H9 (cell line): Measurements from ENCODE around the gene FAHD1. TPM values are rescaled to one million over a fixed set of nuclear protein-coding genes. Genes with fewer than 3 reads are reported as not detected.

Experiments
- DNase-seq: peaks from one replicate; pipeline ENCODE4 v3.0.0-alpha.2; 2017
- H2AFZ ChIP-seq: one replicate; pipeline ENCODE4 v1.6.1; 2013; ENCODE audit warnings: mild to moderate bottlenecking, low read length, control low read depth, moderate library complexity
- H2AK5ac ChIP-seq: 2 replicates; pipeline ENCODE4 v1.6.1; 2013; ENCODE audit warnings: low read length, control low read depth, mixed read lengths; ENCODE audit not compliant: insufficient read length
- H2BK120ac ChIP-seq: one replicate; pipeline ENCODE4 v1.6.1; 2013; ENCODE audit warnings: low read depth, mild to moderate bottlenecking, low read length, control low read depth, inconsistent platforms; ENCODE audit not compliant: poor library complexity, severe bottlenecking
- H2BK12ac ChIP-seq: 2 replicates; pipeline ENCODE4 v1.6.1; 2013; ENCODE audit warnings: low read length, control low read depth, mixed read lengths, low read depth; ENCODE audit not compliant: insufficient read length
- H2BK15ac ChIP-seq: 2 replicates; pipeline ENCODE4 v1.6.1; 2013; ENCODE audit warnings: low read depth, low read length, control low read depth
- H2BK20ac ChIP-seq: one replicate; pipeline ENCODE4 v1.6.1; 2013; ENCODE audit warnings: low read depth, mild to moderate bottlenecking, low read length, control low read depth, inconsistent platforms; ENCODE audit not compliant: poor library complexity, severe bottlenecking
- H2BK5ac ChIP-seq: 2 replicates; pipeline ENCODE4 v1.6.1; 2013; ENCODE audit warnings: low read length, control low read depth, mixed read lengths; ENCODE audit not compliant: insufficient read length
- H3K14ac ChIP-seq: 2 replicates; pipeline ENCODE4 v1.6.1; 2013; ENCODE audit warnings: low read length, control low read depth; ENCODE audit not compliant: insufficient read depth
- H3K18ac ChIP-seq: 2 replicates; pipeline ENCODE4 v1.6.1; 2013; ENCODE audit warnings: low read depth, mild to moderate bottlenecking, mixed read lengths, low read length, control low read depth; ENCODE audit not compliant: insufficient read length
- H3K23ac ChIP-seq: 2 replicates; pipeline ENCODE4 v1.6.1; 2013; ENCODE audit warnings: low read length, control low read depth, mixed read lengths, low read depth; ENCODE audit not compliant: insufficient read length
- H3K23me2 ChIP-seq: 2 replicates; pipeline ENCODE4 v1.6.1; 2013; ENCODE audit warnings: low read depth, mild to moderate bottlenecking, mixed read lengths, low read length, control low read depth; ENCODE audit not compliant: insufficient read length, poor library complexity, severe bottlenecking
- H3K27ac ChIP-seq: 2 replicates; pipeline ENCODE4 v1.5.1; 2013; ENCODE audit warnings: low read length, control low read depth, mixed read lengths, low read depth; ENCODE audit not compliant: insufficient read length
- H3K27me3 ChIP-seq: 2 replicates; pipeline ENCODE4 v1.6.1; 2013; ENCODE audit warnings: low read length, control low read depth, inconsistent platforms; ENCODE audit not compliant: insufficient read depth
- H3K4ac ChIP-seq: 2 replicates; pipeline ENCODE4 v1.6.1; 2013; ENCODE audit warnings: low read depth, mild to moderate bottlenecking, control low read depth, inconsistent platforms, low read length, moderate library complexity
- H3K4me1 ChIP-seq: 2 replicates; pipeline ENCODE4 v1.6.1; 2013; ENCODE audit warnings: low read length, control low read depth, inconsistent platforms; ENCODE audit not compliant: insufficient read depth
- H3K4me2 ChIP-seq: 2 replicates; pipeline ENCODE4 v1.6.1; 2013; ENCODE audit warnings: low read length, control low read depth, mixed read lengths; ENCODE audit not compliant: insufficient read length, insufficient read depth
- H3K56ac ChIP-seq: 2 replicates; pipeline ENCODE4 v1.6.1; 2013; ENCODE audit warnings: low read depth, mild to moderate bottlenecking, mixed read lengths, low read length, control low read depth; ENCODE audit not compliant: insufficient read length
- H3K79me1 ChIP-seq: 2 replicates; pipeline ENCODE4 v1.6.1; 2013; ENCODE audit warnings: low read depth, mild to moderate bottlenecking, moderate library complexity, low read length, control low read depth, inconsistent platforms; ENCODE audit not compliant: insufficient read depth, poor library complexity, severe bottlenecking
- H3K79me2 ChIP-seq: 2 replicates; pipeline ENCODE4 v1.6.1; 2013; ENCODE audit warnings: low read length, control low read depth, inconsistent platforms; ENCODE audit not compliant: insufficient read depth
- H3K9ac ChIP-seq: 2 replicates; pipeline ENCODE4 v1.6.1; 2013; ENCODE audit warnings: low read length, control low read depth, mixed read lengths; ENCODE audit not compliant: insufficient read length; ENCODE audit errors: extremely low read depth
- H3K9me3 ChIP-seq: one replicate; pipeline ENCODE4 v1.6.1; 2013; ENCODE audit warnings: low read depth, low read length, inconsistent platforms; ENCODE audit not compliant: control insufficient read depth
- H3T11ph ChIP-seq: one replicate; pipeline ENCODE4 v1.6.1; 2013; ENCODE audit warnings: mild to moderate bottlenecking, low read length, control low read depth, inconsistent platforms
- H4K20me1 ChIP-seq: one replicate; pipeline ENCODE4 v1.6.1; 2013; ENCODE audit not compliant: control insufficient read depth, insufficient read length, insufficient read depth
- H4K5ac ChIP-seq: 2 replicates; pipeline ENCODE4 v1.6.1; 2013; ENCODE audit warnings: low read depth, mild to moderate bottlenecking, mixed read lengths, low read length, control low read depth; ENCODE audit not compliant: insufficient read length
- H4K8ac ChIP-seq: replicated peaks from 2 replicates; pipeline ENCODE4 v1.6.1; 2013; ENCODE audit warnings: low read length, control low read depth, mixed read lengths, low read depth; ENCODE audit not compliant: insufficient read length
- H4K91ac ChIP-seq: 2 replicates; pipeline ENCODE4 v1.6.1; 2013; ENCODE audit warnings: low read depth, mild to moderate bottlenecking, moderate library complexity, mixed read lengths, low read length, control low read depth; ENCODE audit not compliant: insufficient read length
- H3K27ac Mint-ChIP-seq, 3 experiments: 2 replicates in 2 of 3; 3 replicates in 1 of 3; pipeline ENCODE4 v1.8.0; 2020 to 2021; ENCODE audit warnings: mixed read lengths in 3 of 3, mild to moderate bottlenecking in 1 of 3, moderate library complexity in 1 of 3
- H3K27me3 Mint-ChIP-seq: 2 replicates; pipeline ENCODE4 v1.8.0; 2021; ENCODE audit warnings: low read depth, mild to moderate bottlenecking, moderate library complexity, mixed read lengths
- H3K36me3 Mint-ChIP-seq, 3 experiments: 2 replicates in 2 of 3; 3 replicates in 1 of 3; pipeline ENCODE4 v1.8.0; 2020 to 2021; ENCODE audit warnings: low read depth in 3 of 3, mixed read lengths in 3 of 3; ENCODE audit not compliant: insufficient read depth in 1 of 3
- H3K4me1 Mint-ChIP-seq, 2 experiments: 2 replicates each; pipeline ENCODE4 v1.8.0; 2020; ENCODE audit warnings: mixed read lengths in 2 of 2
- H3K4me3 Mint-ChIP-seq, 2 experiments: 2 replicates in 1 of 2; 3 replicates in 1 of 2; pipeline ENCODE4 v1.8.0; 2020 to 2021; ENCODE audit warnings: mild to moderate bottlenecking in 2 of 2, mixed read lengths in 2 of 2, moderate library complexity in 1 of 2
- H3K9me3 Mint-ChIP-seq, 2 experiments: 2 replicates in 1 of 2; 3 replicates in 1 of 2; pipeline ENCODE4 v1.8.0; 2020; ENCODE audit warnings: mild to moderate bottlenecking in 2 of 2, mixed read lengths in 2 of 2, moderate library complexity in 1 of 2
- CTCF ChIP-seq: fragments of 200-600 bp; sonication (generic); conservative IDR thresholded peaks from 3 replicates; pipeline ENCODE4 v1.8.0; 2021; ENCODE audit warnings: antibody characterized with exemption, mild to moderate bottlenecking
- WGBS: extraction: QIAGEN DNeasy Blood & Tissue Kit; methylation state at CpG from one replicate; pipeline ENCODE4 v1.1.7; 2013; ENCODE audit warnings: missing lambda C conversion rate, low lambda C conversion rate, mixed read lengths; ENCODE audit not compliant: insufficient read length; ENCODE audit errors: extremely low coverage; 5-methylcytosine and 5-hydroxymethylcytosine counted together
- total RNA-seq: library from RNA; stranded (reverse); gene quantifications from 2 replicates; pipeline ENCODE4 v1.2.1, GENCODE V29; 2021

Gene FAHD1
- total RNA-seq, 1 experiment from 2014 or later, result 16.2 TPM

DNA sequence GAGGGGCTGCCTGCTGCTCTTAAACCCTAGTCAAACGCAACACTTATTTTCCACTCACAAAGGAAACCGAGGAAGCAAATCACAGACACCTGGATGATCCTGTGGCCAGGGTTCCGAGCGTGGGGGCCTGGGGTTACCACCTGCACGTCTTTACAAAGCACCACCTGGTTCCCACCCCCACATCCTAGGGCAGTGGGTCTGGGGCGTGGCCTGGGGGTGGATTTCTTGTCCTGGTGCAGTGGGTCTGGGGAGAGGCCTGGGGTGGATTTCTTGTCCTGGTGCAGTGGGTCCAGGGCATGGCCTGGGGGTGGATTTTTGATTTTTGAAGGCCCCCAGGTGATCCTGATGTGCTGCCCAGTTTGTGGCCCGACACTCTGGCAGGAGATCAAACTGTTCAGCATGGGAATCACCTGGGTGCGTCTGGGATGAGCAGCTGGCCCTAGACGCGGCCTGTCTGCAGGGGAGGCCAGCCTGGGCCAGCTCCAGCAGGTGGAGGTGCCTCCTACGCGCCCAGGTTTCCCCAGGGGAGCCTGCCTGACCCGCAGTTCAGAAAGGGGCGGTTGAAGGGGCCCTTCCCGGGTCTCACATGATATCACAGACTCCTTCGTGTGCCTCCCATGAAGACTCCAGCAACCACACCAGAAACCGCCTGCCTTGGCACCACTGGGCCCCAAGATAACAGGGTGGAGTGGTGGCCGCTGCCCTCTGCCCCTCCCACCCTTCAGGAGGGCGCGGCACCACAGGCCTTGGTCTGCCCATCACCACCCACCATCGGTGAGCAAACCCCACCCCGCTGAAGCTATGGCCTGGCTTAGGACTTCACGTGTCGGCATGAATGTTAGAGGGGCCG lies 6.7 kb upstream of the FAHD1 start:
- no peaks in the 10 kb centered on the region for H3K9me3 ChIP-seq
- H3T11ph ChIP-seq, result no peak overlapping the region
- H3K79me2 ChIP-seq, result no peaks in the 10 kb centered on the region
- no peak overlapping the region for H2AK5ac ChIP-seq
- H3K23ac ChIP-seq, result no peak overlapping the region
- Mint-ChIP-seq H3K27me3 (peaks cover 2% of the 10 kb centered on the region), H3K9me3 (no peaks in the 10 kb centered on the region), H3K4me3 (no peak overlapping the region), H3K36me3 (peaks cover 2 to 13% (median 8%) of the 10 kb centered on the region in 3 experiments), H3K4me1 (no peaks in the 10 kb centered on the region), H3K27ac (no peak overlapping the region)
- H3K79me1 ChIP-seq, result peaks cover 1% of the 10 kb centered on the region
- H2AFZ ChIP-seq, result no peak overlapping the region
- H3K27me3 ChIP-seq, result no peaks in the 10 kb centered on the region
- no peak overlapping the region for H3K27ac ChIP-seq
- no peak overlapping the region for H3K9ac ChIP-seq
- H3K4ac ChIP-seq, result no peak overlapping the region
- H2BK20ac ChIP-seq, result no peak overlapping the region
- no peak overlapping the region for H4K8ac ChIP-seq
- no peak for DNase-seq
- H2BK5ac ChIP-seq, result no peak overlapping the region
- no peak for TF ChIP-seq CTCF
- no peaks in the 10 kb centered on the region for H4K20me1 ChIP-seq
- no peak overlapping the region for H3K4me2 ChIP-seq
- no peak overlapping the region for H2BK120ac ChIP-seq
- no peak overlapping the region for H3K18ac ChIP-seq
- H4K91ac ChIP-seq, result no peak overlapping the region
- H3K23me2 ChIP-seq, result no peaks in the 10 kb centered on the region
- no peak overlapping the region for H2BK15ac ChIP-seq
- WGBS, result no CpG with 5 or more reads among the region's 25 CpGs
- no peak overlapping the region for H2BK12ac ChIP-seq
- no peaks in the 10 kb centered on the region for H3K4me1 ChIP-seq
- no peak overlapping the region for H3K56ac ChIP-seq
- no peak overlapping the region for H4K5ac ChIP-seq
- H3K14ac ChIP-seq, result no peak overlapping the region
